Activated CD8-positive, alpha-beta T cell treated with anti-CD3 and anti-CD28 coated beads, Interleukin-2, amount 10 ng/mL, durations not matched to agents 7 days and 5 days (primary cell): Measurements from ENCODE around the gene PDSS1. TPM values are rescaled to one million over a fixed set of nuclear protein-coding genes. Genes with fewer than 3 reads are reported as not detected.
A peak's percentile ranks its signal among the peaks of the same experiment; 100 is the strongest.
"Not testable (repeated sequence)": the region's sequence is repeated elsewhere in the genome, so short reads cannot be mapped to it uniquely, and the experiment has no call there.

Source experiments
- ATAC-seq: fragments of 150-1000 bp; cut with Tn5 transposase; one replicate; pipeline ENCODE4 v1.10.0; 2021; ENCODE audit warnings: moderate library complexity
- CTCF ChIA-PET: fragments of 350-600 bp; sonication (Branson Sonifier 250); formaldehyde crosslinking; loops from one replicate; lab custom pipeline; 2021; ENCODE audit warnings: antibody characterized with exemption; lab: Charles Lee
- POLR2A ChIA-PET: fragments of 350-600 bp; sonication (Branson Sonifier 250); formaldehyde crosslinking; loops from one replicate; lab custom pipeline; 2021; ENCODE audit warnings: antibody characterized with exemption; lab: Charles Lee
- DNase-seq: peaks from one replicate; pipeline ENCODE4 v3.0.0-alpha.2; 2020
- H3K27ac Mint-ChIP-seq: one replicate; pipeline ENCODE4 v1.8.0; 2021; ENCODE audit warnings: mild to moderate bottlenecking, mixed read lengths
- H3K27me3 Mint-ChIP-seq: one replicate; pipeline ENCODE4 v1.8.0; 2021; ENCODE audit warnings: low read depth, mixed read lengths
- H3K36me3 Mint-ChIP-seq: one replicate; pipeline ENCODE4 v1.8.0; 2021; ENCODE audit warnings: low read depth, mixed read lengths
- H3K4me1 Mint-ChIP-seq: one replicate; pipeline ENCODE4 v1.8.0; 2021; ENCODE audit warnings: low read depth, mixed read lengths
- H3K4me3 Mint-ChIP-seq: one replicate; pipeline ENCODE4 v1.8.0; 2021; ENCODE audit warnings: mild to moderate bottlenecking, mixed read lengths
- H3K9me3 Mint-ChIP-seq: one replicate; pipeline ENCODE4 v1.8.0; 2022; ENCODE audit warnings: mixed read lengths; ENCODE audit not compliant: insufficient read depth
- total RNA-seq, 2 experiments: library from RNA; stranded (reverse); gene quantifications; one replicate each; pipeline ENCODE4 v1.2.3, GENCODE V29; 2021

PDSS1 gene
- 10 to 100 TPM; 17.8 to 19.4 TPM for total RNA-seq

GRCh38 chr10:26697163-26697921, at the start of gene PDSS1:
TSS of gene PDSS1 (plus strand) at chr10:26697701. CDS start at chr10:26697712, 11 bp downstream.
- peaks cover 23% of the 10 kb centered on the region for H3K36me3 Mint-ChIP-seq
- ATAC-seq, result peak; percentile 86
- no peaks in the 10 kb centered on the region for H3K9me3 Mint-ChIP-seq
- CTCF ChIA-PET, result interaction anchor here (0.7 to 2.7 kb wide), 6 partner anchors 12 to 362 kb away, joined by 3 to 16 read pairs (median 4); partner anchors contain the start of gene ABI1
- POLR2A ChIA-PET, result interaction anchor here (0.7 to 2.1 kb wide), 11 partner anchors 9 to 560 kb away, joined by 3 to 14 read pairs (median 3); partner anchors contain the start of genes ABI1, MASTL and YME1L1
- no peaks in the 10 kb centered on the region for H3K27me3 Mint-ChIP-seq
- peaks cover 35% of the 10 kb centered on the region for H3K4me1 Mint-ChIP-seq
- peak; percentile 72 for DNase-seq
- peak within 1 kb of the TSS; percentile 92 for H3K27ac Mint-ChIP-seq
- peak within 1 kb of the TSS; percentile 99 for H3K4me3 Mint-ChIP-seq

- POLR2A ChIA-PET, H3K36me3 Mint-ChIP-seq, H3K27me3 Mint-ChIP-seq, H3K4me3 Mint-ChIP-seq, DNase-seq, H3K27ac Mint-ChIP-seq, H3K4me1 Mint-ChIP-seq, CTCF ChIA-PET, ATAC-seq, H3K9me3 Mint-ChIP-seq: not testable (repeated sequence)
These were observed 49.3 kb upstream of the PDSS1 start for GRCh38 chr10:26648245-26648636.

- no peaks in the 10 kb centered on the region for H3K36me3 Mint-ChIP-seq
- H3K4me3 Mint-ChIP-seq, result no peak overlapping the region
- peaks cover 5% of the 10 kb centered on the region for H3K27me3 Mint-ChIP-seq
- ChIA-PET CTCF (interaction anchor here (0.6 kb wide), 1 partner anchor 15 kb away, joined by 3 read pairs; no protein-coding TSS in a partner anchor), POLR2A (no interaction called here)
- no peaks in the 10 kb centered on the region for H3K4me1 Mint-ChIP-seq
- no peak for ATAC-seq
- H3K27ac Mint-ChIP-seq, result no peak overlapping the region
- no peaks in the 10 kb centered on the region for H3K9me3 Mint-ChIP-seq
- DNase-seq, result no peak
These were observed 47.1 kb upstream of the PDSS1 start for GRCh38 chr10:26650406-26650805.

GRCh38 chr10:26651476-26651875, 46.0 kb upstream of the PDSS1 start:
- H3K36me3 Mint-ChIP-seq, H3K4me3 Mint-ChIP-seq, H3K27me3 Mint-ChIP-seq, H3K27ac Mint-ChIP-seq, POLR2A ChIA-PET, H3K4me1 Mint-ChIP-seq, DNase-seq, ATAC-seq, CTCF ChIA-PET, H3K9me3 Mint-ChIP-seq: not testable (repeated sequence)

GRCh38 chr10:26653004-26653403, 44.5 kb upstream of the PDSS1 start:
- no peak for DNase-seq
- H3K4me3 Mint-ChIP-seq, result no peak overlapping the region
- H3K27me3 Mint-ChIP-seq, result peaks cover 5% of the 10 kb centered on the region
- ChIA-PET POLR2A (no interaction called here), CTCF (no interaction called here)
- H3K27ac Mint-ChIP-seq, result no peak overlapping the region
- H3K9me3 Mint-ChIP-seq, result no peaks in the 10 kb centered on the region
- no peak for ATAC-seq
- no peaks in the 10 kb centered on the region for H3K4me1 Mint-ChIP-seq
- H3K36me3 Mint-ChIP-seq, result no peaks in the 10 kb centered on the region

- ATAC-seq, result no peak
- Mint-ChIP-seq H3K4me3 (no peak overlapping the region), H3K36me3 (no peaks in the 10 kb centered on the region), H3K4me1 (no peaks in the 10 kb centered on the region), H3K9me3 (no peaks in the 10 kb centered on the region), H3K27me3 (peaks cover 6% of the 10 kb centered on the region), H3K27ac (no peak overlapping the region)
- POLR2A ChIA-PET, result no interaction called here
- CTCF ChIA-PET, result no interaction called here
- DNase-seq, result no peak
These were observed 41.8 kb upstream of the PDSS1 start for GRCh38 chr10:26655746-26656145.

GRCh38 chr10:26662864-26663263, 34.6 kb upstream of the PDSS1 start:
- H3K4me3 Mint-ChIP-seq, result no peak overlapping the region
- H3K27me3 Mint-ChIP-seq, result peaks cover 5% of the 10 kb centered on the region
- H3K27ac Mint-ChIP-seq, result no peak overlapping the region
- no peak for ATAC-seq
- ChIA-PET CTCF (interaction anchor here (0.6 kb wide), 1 partner anchor 60 kb away, joined by 3 read pairs; no protein-coding TSS in a partner anchor), POLR2A (no interaction called here)
- H3K36me3 Mint-ChIP-seq, result no peaks in the 10 kb centered on the region
- no peaks in the 10 kb centered on the region for H3K4me1 Mint-ChIP-seq
- no peak for DNase-seq
- H3K9me3 Mint-ChIP-seq, result no peaks in the 10 kb centered on the region

- ChIA-PET CTCF (interaction anchor here (0.6 to 1.0 kb wide), 2 partner anchors 15 to 17 kb away, joined by 3 to 5 read pairs; no protein-coding TSS in a partner anchor), POLR2A (no interaction called here)
- no peak for DNase-seq
- Mint-ChIP-seq H3K4me3 (no peak overlapping the region), H3K4me1 (no peaks in the 10 kb centered on the region), H3K9me3 (no peaks in the 10 kb centered on the region), H3K27ac (no peak overlapping the region), H3K27me3 (peaks cover 3% of the 10 kb centered on the region), H3K36me3 (no peaks in the 10 kb centered on the region)
- no peak for ATAC-seq
These were observed 32.1 kb upstream of the PDSS1 start for GRCh38 chr10:26665080-26666048.

GRCh38 chr10:26675873-26676257, 21.6 kb upstream of the PDSS1 start:
- no peak for DNase-seq
- H3K27ac Mint-ChIP-seq, result no peak overlapping the region
- no peaks in the 10 kb centered on the region for H3K9me3 Mint-ChIP-seq
- no peak overlapping the region for H3K4me3 Mint-ChIP-seq
- H3K27me3 Mint-ChIP-seq, result no peaks in the 10 kb centered on the region
- no peaks in the 10 kb centered on the region for H3K36me3 Mint-ChIP-seq
- POLR2A ChIA-PET, result no interaction called here
- CTCF ChIA-PET, result no interaction called here
- no peaks in the 10 kb centered on the region for H3K4me1 Mint-ChIP-seq
- ATAC-seq, result no peak

- POLR2A ChIA-PET, result no interaction called here
- ATAC-seq (no peak), DNase-seq (no peak)
- Mint-ChIP-seq H3K27ac (no peak overlapping the region), H3K36me3 (no peaks in the 10 kb centered on the region), H3K4me1 (peaks cover 13% of the 10 kb centered on the region), H3K27me3 (no peaks in the 10 kb centered on the region), H3K9me3 (peaks cover 6% of the 10 kb centered on the region), H3K4me3 (no peak overlapping the region)
- CTCF ChIA-PET, result interaction anchor here (1.2 to 1.3 kb wide), 3 partner anchors 46 to 344 kb away, joined by 4 to 5 read pairs (median 5); no protein-coding TSS in a partner anchor
These were observed 17.9 kb upstream of the PDSS1 start for GRCh38 chr10:26679588-26679987.

- H3K36me3 Mint-ChIP-seq, result no peaks in the 10 kb centered on the region
- H3K9me3 Mint-ChIP-seq, result peaks cover 6% of the 10 kb centered on the region
- peaks cover 18% of the 10 kb centered on the region for H3K4me1 Mint-ChIP-seq
- H3K4me3 Mint-ChIP-seq, result no peak overlapping the region
- DNase-seq (no peak), ATAC-seq (no peak)
- H3K27ac Mint-ChIP-seq, result no peak overlapping the region
- ChIA-PET CTCF (no interaction called here), POLR2A (no interaction called here)
- no peaks in the 10 kb centered on the region for H3K27me3 Mint-ChIP-seq
These were observed 16.4 kb upstream of the PDSS1 start for GRCh38 chr10:26681076-26681475.
